ENCODE measurements around the gene ZYG11B. TPM values are rescaled to one million over a fixed set of nuclear protein-coding genes. Genes with fewer than 3 reads are reported as not detected.

ZYG11B gene
- total and polyA plus RNA-seq, 2 of the 13 experiments (the other 11 are each of a cell fraction or from before 2014, with no cell fraction given), result 6.9 to 17.9 TPM

GRCh38 chr1:52738148-52738547, 11.9 kb downstream of the ZYG11B start:
- Histone ChIP-seq H3K36me3 (replicated peaks in 1 of 2; ENCODE audit: control insufficient read depth in 1 of 2, insufficient read depth in 2 of 2, low read length in 2 of 2) (no peaks in the 10 kb centered on the region), H3K4me2 (ENCODE audit: low read depth, low read length) (no peak overlapping the region), H4K20me1 (ENCODE audit: insufficient read depth, low read length) (no peaks in the 10 kb centered on the region), H3K27me3 (ENCODE audit: control insufficient read depth in 1 of 2, insufficient read depth in 2 of 2, low read length in 2 of 2) (no peaks in the 10 kb centered on the region), H3K79me2 (ENCODE audit: insufficient read depth, low read length) (peaks cover 5% of the 10 kb centered on the region), H3K9me3 (ENCODE audit: low read length) (no peaks in the 10 kb centered on the region), H3K4me1 (ENCODE audit: insufficient read depth, low read length) (peaks cover 11% of the 10 kb centered on the region), H3K9ac (ENCODE audit: insufficient read depth, low read depth, low read length) (no peak overlapping the region), H2AFZ (ENCODE audit: low read length) (no peak overlapping the region), H3K27ac (ENCODE audit: extremely low read length, insufficient read depth, low read length) (no peak overlapping the region), H3K4me3 (replicated peaks in 1 of 3; ENCODE audit: insufficient read depth in 1 of 3, low read depth in 2 of 3, low read length in 3 of 3) (no peak overlapping the region)
- in situ Hi-C loops (cut with HindIII; ENCODE audit: extremely low pct_ligation_motif_present, low pct_unique_long_range_greater_than_20kb), result no loop called here
- ATAC-seq (no peak), DNase-seq (ENCODE audit: low spot score) (no peak), FAIRE-seq (no peak)
- ChIA-PET CTCF (ENCODE audit: low intra/inter-chr PET ratio, low total read pairs) (no interaction called here), POLR2A (no interaction called here)
- intact Hi-C loops (cut with micrococcal nuclease; ENCODE audit: unreplicated experiment), result no loop called here
- 87% methylated on average over 5 of the region's 5 CpGs for WGBS (ENCODE audit: low lambda C conversion rate)
- no TSS peak for BruUV-seq (replicated peaks)
- no peak for TF ChIP-seq RERE (CRISPR knock-in tag; IDR thresholded peaks at IDR 0.05; ENCODE audit: low read depth)

- no TSS peak for BruUV-seq (replicated peaks)
- H2AFZ ChIP-seq (ENCODE audit: low read length), result no peak overlapping the region
- DNase-seq (ENCODE audit: low spot score) (no peak), ATAC-seq (no peak), FAIRE-seq (no peak)
- H3K27me3 ChIP-seq (ENCODE audit: control insufficient read depth in 1 of 2, insufficient read depth in 2 of 2, low read length in 2 of 2), result no peaks in the 10 kb centered on the region
- H3K4me1 ChIP-seq (ENCODE audit: insufficient read depth, low read length), result peaks cover 11% of the 10 kb centered on the region
- peaks cover 2% of the 10 kb centered on the region for H3K79me2 ChIP-seq (ENCODE audit: insufficient read depth, low read length)
- intact Hi-C loops (cut with micrococcal nuclease; ENCODE audit: unreplicated experiment), result no loop called here
- H3K36me3 ChIP-seq (replicated peaks in 1 of 2; ENCODE audit: control insufficient read depth in 1 of 2, insufficient read depth in 2 of 2, low read length in 2 of 2), result no peaks in the 10 kb centered on the region
- no peak overlapping the region for H3K4me2 ChIP-seq (ENCODE audit: low read depth, low read length)
- in situ Hi-C loops (cut with HindIII; ENCODE audit: extremely low pct_ligation_motif_present, low pct_unique_long_range_greater_than_20kb), result no loop called here
- ChIA-PET CTCF (ENCODE audit: low intra/inter-chr PET ratio, low total read pairs) (no interaction called here), POLR2A (no interaction called here)
- H4K20me1 ChIP-seq (ENCODE audit: insufficient read depth, low read length), result no peaks in the 10 kb centered on the region
- 94% methylated on average over 10 of the region's 10 CpGs for WGBS (ENCODE audit: low lambda C conversion rate)
- H3K9ac ChIP-seq (ENCODE audit: insufficient read depth, low read depth, low read length), result no peak overlapping the region
- no peak overlapping the region for H3K27ac ChIP-seq (ENCODE audit: extremely low read length, insufficient read depth, low read length)
- no peak overlapping the region for H3K4me3 ChIP-seq (replicated peaks in 1 of 3; ENCODE audit: insufficient read depth in 1 of 3, low read depth in 2 of 3, low read length in 3 of 3)
- no peaks in the 10 kb centered on the region for H3K9me3 ChIP-seq (ENCODE audit: low read length)
- no peak for TF ChIP-seq SP4 (CRISPR knock-in tag; IDR thresholded peaks at IDR 0.05)
- no peak for TF ChIP-seq ZC3H4 (CRISPR knock-in tag; IDR thresholded peaks at IDR 0.05; ENCODE audit: borderline replicate concordance)
- no peak for TF ChIP-seq ZNF737 (CRISPR knock-in tag; IDR thresholded peaks at IDR 0.05; ENCODE audit: borderline replicate concordance)
- TF ChIP-seq JUNB (CRISPR knock-in tag; IDR thresholded peaks at IDR 0.05; ENCODE audit: borderline replicate concordance), result no peak
- no peak for TF ChIP-seq GATAD1 (CRISPR knock-in tag; IDR thresholded peaks at IDR 0.05)
- no peak for TF ChIP-seq SMAD1 (CRISPR knock-in tag; IDR thresholded peaks at IDR 0.05; ENCODE audit: borderline replicate concordance, low read depth)
- TF ChIP-seq SRY (CRISPR knock-in tag; IDR thresholded peaks at IDR 0.05), result no peak
- no peak for TF ChIP-seq ZSCAN29 (CRISPR knock-in tag; conservative IDR thresholded peaks at IDR 0.05)
- TF ChIP-seq SYNCRIP (IDR thresholded peaks at IDR 0.05; ENCODE audit: insufficient read depth, low read depth, low read length), result no peak
- no peak for TF ChIP-seq KDM5A (IDR thresholded peaks at IDR 0.05; ENCODE audit: borderline replicate concordance, low read length)
- TF ChIP-seq SMAD9 (CRISPR knock-in tag; IDR thresholded peaks at IDR 0.05), result no peak
- TF ChIP-seq MEIS1 (CRISPR knock-in tag; IDR thresholded peaks at IDR 0.05; ENCODE audit: borderline replicate concordance), result no peak
- no peak for TF ChIP-seq IRF9 (CRISPR knock-in tag; IDR thresholded peaks at IDR 0.05; ENCODE audit: borderline replicate concordance)
Measured at GRCh38 chr1:52738893-52739292, 12.6 kb downstream of the ZYG11B start.

Data from HepG2 (cell line).